Peyer's patch (tissue), 4 donors: Measurements from ENCODE around the gene TBC1D22B. TPM values are rescaled to one million over a fixed set of nuclear protein-coding genes. Genes with fewer than 3 reads are reported as not detected.

ENCODE experiments used
- DNase-seq, 3 donors: peaks; one replicate each; pipeline ENCODE4 v3.0.0-alpha.2; 2017 to 2019
- H3K27ac ChIP-seq, 4 donors: fragments of 200-600 bp; sonication (generic); one replicate each; pipeline ENCODE4 v1.5.1; 2016 to 2019
- H3K27me3 ChIP-seq, 2 donors: fragments of 200-600 bp; sonication (generic); one replicate each; pipeline ENCODE4 v1.5.1; 2019
- H3K36me3 ChIP-seq, 3 donors: fragments of 200-600 bp; sonication (generic); one replicate each; pipeline ENCODE4 v1.5.1; 2016 to 2019
- H3K4me1 ChIP-seq, 4 donors: fragments of 200-600 bp; sonication (generic); one replicate each; pipeline ENCODE4 v1.5.1; 2016 to 2019
- H3K4me3 ChIP-seq, 4 donors: fragments of 200-600 bp; sonication (generic); 1 replicate in 3 of 4; 2 replicates in 1 of 4; pipeline ENCODE4 v1.5.1; 2016 to 2019; ENCODE audit warnings: mild to moderate bottlenecking in 1 of 4
- H3K9me3 ChIP-seq, 4 donors: fragments of 200-600 bp; sonication (generic); one replicate each; pipeline ENCODE4 v1.5.1; 2016 to 2019; ENCODE audit warnings: mild to moderate bottlenecking in 1 of 4
- CTCF ChIP-seq, 6 experiments: fragments of 450-650 bp in 4 of 6; fragments of 200-600 bp in 2 of 6; sonication (generic) in 1 of 6; IDR thresholded peaks; one replicate each; pipeline ENCODE4 v1.5.1; 2017 to 2019; ENCODE audit warnings: antibody characterized with exemption in 6 of 6, mild to moderate bottlenecking in 3 of 6, moderate library complexity in 1 of 6
- POLR2A ChIP-seq, 2 donors: fragments of 450-650 bp; IDR thresholded peaks; one replicate each; pipeline ENCODE4 v1.5.1; 2017; ENCODE audit warnings: antibody characterized with exemption in 2 of 2, mild to moderate bottlenecking in 2 of 2, moderate library complexity in 2 of 2
- total RNA-seq, 4 donors: library from RNA; depleted of rRNA; stranded (reverse); fragments of >200 nt; gene quantifications; one replicate each; pipeline ENCODE4 v1.1.0, GENCODE V29; 2016

The TBC1D22B gene
- total RNA-seq, 4 donors from 2014 or later, result 12.4 to 23.3 (median 19.0) TPM

GRCh38 chr6:37222125-37222967 is 35.2 kb upstream of the TBC1D22B start:
- Histone ChIP-seq H3K4me1 (peaks cover 0 to 9% (median 2%) of the 10 kb centered on the region in 4 donors), H3K9me3 (no peaks in the 10 kb centered on the region), H3K36me3 (no peaks in the 10 kb centered on the region), H3K27ac (peak overlapping the region in 3 of 4 donors; percentile 5 to 75 (median 47)), H3K4me3 (peak overlapping the region; percentile 49 to 76 (median 70)), H3K27me3 (no peaks in the 10 kb centered on the region)
- DNase-seq, result peak; percentile 68 to 87 (median 78)
- no peak for TF ChIP-seq CTCF (IDR thresholded peaks at IDR 0.05)
- peak in 1 of 2 donors; percentile 32 for TF ChIP-seq POLR2A (IDR thresholded peaks at IDR 0.05)

- Histone ChIP-seq H3K9me3 (no peaks in the 10 kb centered on the region), H3K4me1 (peaks cover 0 to 9% (median 2%) of the 10 kb centered on the region in 4 donors), H3K27ac (peak overlapping the region in 2 of 4 donors; percentile 5 to 75), H3K27me3 (no peaks in the 10 kb centered on the region), H3K36me3 (no peaks in the 10 kb centered on the region), H3K4me3 (peak overlapping the region in 2 of 4 donors; percentile 66 to 74)
- DNase-seq, result no peak
- TF ChIP-seq POLR2A (IDR thresholded peaks at IDR 0.05) (no peak), CTCF (IDR thresholded peaks at IDR 0.05) (no peak)
Observed at GRCh38 chr6:37222992-37223391, 34.6 kb upstream of the TBC1D22B start.

GRCh38 chr6:37225350-37226169 is 32.0 kb upstream of the TBC1D22B start:
- Histone ChIP-seq H3K9me3 (no peaks in the 10 kb centered on the region), H3K27me3 (no peaks in the 10 kb centered on the region), H3K36me3 (no peaks in the 10 kb centered on the region), H3K27ac (no peak overlapping the region), H3K4me3 (no peak overlapping the region), H3K4me1 (peaks cover 0 to 9% (median 2%) of the 10 kb centered on the region in 4 donors)
- TF ChIP-seq CTCF (IDR thresholded peaks at IDR 0.05) (no peak), POLR2A (IDR thresholded peaks at IDR 0.05) (no peak)
- no peak for DNase-seq

GRCh38 chr6:37230104-37230503 is 27.5 kb upstream of the TBC1D22B start:
- Histone ChIP-seq H3K27me3 (no peaks in the 10 kb centered on the region), H3K36me3 (no peaks in the 10 kb centered on the region), H3K4me1 (no peaks in the 10 kb centered on the region), H3K9me3 (no peaks in the 10 kb centered on the region), H3K27ac (peak overlapping the region in 2 of 4 donors; percentile 68 to 71), H3K4me3 (no peak overlapping the region)
- no peak for TF ChIP-seq CTCF (IDR thresholded peaks at IDR 0.05)
- TF ChIP-seq POLR2A (IDR thresholded peaks at IDR 0.05), result peak in 1 of 2 donors; percentile 24
- DNase-seq, result peak in 1 of 3 donors; percentile 69

GRCh38 chr6:37232430-37233017 is 25.0 kb upstream of the TBC1D22B start:
- H3K27me3 ChIP-seq, result no peaks in the 10 kb centered on the region
- no peak for DNase-seq
- H3K4me3 ChIP-seq, result no peak overlapping the region
- no peaks in the 10 kb centered on the region for H3K36me3 ChIP-seq
- H3K4me1 ChIP-seq, result no peaks in the 10 kb centered on the region
- no peaks in the 10 kb centered on the region for H3K9me3 ChIP-seq
- no peak overlapping the region for H3K27ac ChIP-seq
- TF ChIP-seq CTCF (IDR thresholded peaks at IDR 0.05) (no peak), POLR2A (IDR thresholded peaks at IDR 0.05) (no peak)
